Neural progenitor cell (in vitro differentiated cells): Measurements from ENCODE around the gene SH3GL1. TPM values are rescaled to one million over a fixed set of nuclear protein-coding genes. Genes with fewer than 3 reads are reported as not detected.

Source experiments
- DNase-seq: peaks from one replicate; pipeline ENCODE4 v3.0.0-alpha.2; 2016; ENCODE audit warnings: low spot score
- H2AFZ ChIP-seq: fragments of 200-600 bp; sonication (generic); replicated peaks from 2 replicates; pipeline ENCODE4 v1.6.1; 2016; ENCODE audit warnings: antibody characterized with exemption
- H3F3A ChIP-seq: fragments of 200-600 bp; sonication (generic); 2 replicates; pipeline ENCODE4 v1.6.1; 2016; ENCODE audit warnings: antibody characterized with exemption, low read depth
- H3K27ac ChIP-seq: fragments of 200-600 bp; sonication (generic); 2 replicates; pipeline ENCODE4 v1.5.1; 2016; ENCODE audit warnings: mild to moderate bottlenecking
- H3K27me3 ChIP-seq: fragments of 200-600 bp; sonication (generic); 2 replicates; pipeline ENCODE4 v1.6.1; 2016; ENCODE audit warnings: mild to moderate bottlenecking, moderate library complexity
- H3K36me3 ChIP-seq: fragments of 200-600 bp; sonication (generic); 2 replicates; pipeline ENCODE4 v1.5.1; 2016
- H3K4me1 ChIP-seq: fragments of 200-600 bp; sonication (generic); 2 replicates; pipeline ENCODE4 v1.6.1; 2016; ENCODE audit warnings: mixed run types
- H3K4me2 ChIP-seq: fragments of 200-600 bp; sonication (generic); 2 replicates; pipeline ENCODE4 v1.6.1; 2016
- H3K4me3 ChIP-seq: fragments of 200-600 bp; sonication (generic); 2 replicates; pipeline ENCODE4 v1.5.1; 2016
- H3K79me2 ChIP-seq: fragments of 200-600 bp; sonication (generic); 2 replicates; pipeline ENCODE4 v1.6.1; 2016; ENCODE audit warnings: low read depth
- H3K9ac ChIP-seq: fragments of 200-600 bp; sonication (generic); 2 replicates; pipeline ENCODE4 v1.6.1; 2016
- H3K9me3 ChIP-seq: fragments of 200-600 bp; sonication (generic); 2 replicates; pipeline ENCODE4 v1.5.1; 2016; ENCODE audit warnings: low read depth
- H4K20me1 ChIP-seq: fragments of 200-600 bp; sonication (generic); 2 replicates; pipeline ENCODE4 v1.6.1; 2016; ENCODE audit warnings: low read depth
- H3K27ac Mint-ChIP-seq: 3 replicates; pipeline ENCODE4 v1.8.0; 2021; ENCODE audit warnings: mixed read lengths
- H3K27me3 Mint-ChIP-seq: 2 replicates; pipeline ENCODE4 v1.8.0; 2022; ENCODE audit warnings: low read depth, mild to moderate bottlenecking, inconsistent platforms, moderate library complexity, mixed read lengths; ENCODE audit not compliant: insufficient read depth
- H3K36me3 Mint-ChIP-seq: 3 replicates; pipeline ENCODE4 v1.8.0; 2021; ENCODE audit warnings: mixed read lengths
- H3K4me1 Mint-ChIP-seq: 3 replicates; pipeline ENCODE4 v1.8.0; 2021; ENCODE audit warnings: mixed read lengths
- H3K4me3 Mint-ChIP-seq: 3 replicates; pipeline ENCODE4 v1.8.0; 2021; ENCODE audit warnings: mild to moderate bottlenecking, moderate library complexity, mixed read lengths
- H3K9me3 Mint-ChIP-seq: 3 replicates; pipeline ENCODE4 v1.8.0; 2020; ENCODE audit warnings: mixed read lengths
- EZH2 ChIP-seq: fragments of 200-600 bp; sonication (generic); IDR thresholded peaks from 2 replicates; pipeline ENCODE4 v1.6.1; 2017; ENCODE audit warnings: antibody characterized with exemption, mild to moderate bottlenecking, moderate library complexity
- EZH2phosphoT487 ChIP-seq: fragments of 200-600 bp; sonication (generic); IDR thresholded peaks from 2 replicates; pipeline ENCODE4 v1.6.1; 2017; ENCODE audit warnings: antibody characterized with exemption
- total RNA-seq: library from RNA; depleted of rRNA; stranded (reverse); fragments of >200 nt; gene quantifications from 2 replicates; pipeline ENCODE4 v1.2.3, GENCODE V29; 2015; ENCODE audit warnings: low replicate concordance
- TF ChIP-seq, protein P1 (sequence below): fragments of 200-600 bp; sonication (generic); IDR thresholded peaks from 2 replicates; pipeline ENCODE4 v1.5.1; 2017; ENCODE audit warnings: antibody characterized with exemption, mild to moderate bottlenecking

The SH3GL1 gene
- total RNA-seq, 1 donor from 2014 or later, result 25.3 TPM

GRCh38 chr19:4391701-4392483 lies 8.5 kb downstream of the SH3GL1 start:
- H3K36me3 Mint-ChIP-seq, result peaks cover 6% of the 10 kb centered on the region
- H3F3A ChIP-seq, result peaks cover 72% of the 10 kb centered on the region
- H3K27me3 ChIP-seq, result no peaks in the 10 kb centered on the region
- H3K4me1 Mint-ChIP-seq, result peaks cover 83% of the 10 kb centered on the region
- H3K4me3 ChIP-seq, result no peak overlapping the region
- peak overlapping the region; percentile 79 for H3K4me3 Mint-ChIP-seq
- H3K27ac Mint-ChIP-seq, result peak overlapping the region; percentile 60
- peaks cover 29% of the 10 kb centered on the region for H4K20me1 ChIP-seq
- H3K4me2 ChIP-seq, result peak overlapping the region; percentile 75
- H3K4me1 ChIP-seq, result peaks cover 81% of the 10 kb centered on the region
- TF ChIP-seq EZH2 (no peak), EZH2phosphoT487 (no peak)
- TF ChIP-seq, protein P1, sequence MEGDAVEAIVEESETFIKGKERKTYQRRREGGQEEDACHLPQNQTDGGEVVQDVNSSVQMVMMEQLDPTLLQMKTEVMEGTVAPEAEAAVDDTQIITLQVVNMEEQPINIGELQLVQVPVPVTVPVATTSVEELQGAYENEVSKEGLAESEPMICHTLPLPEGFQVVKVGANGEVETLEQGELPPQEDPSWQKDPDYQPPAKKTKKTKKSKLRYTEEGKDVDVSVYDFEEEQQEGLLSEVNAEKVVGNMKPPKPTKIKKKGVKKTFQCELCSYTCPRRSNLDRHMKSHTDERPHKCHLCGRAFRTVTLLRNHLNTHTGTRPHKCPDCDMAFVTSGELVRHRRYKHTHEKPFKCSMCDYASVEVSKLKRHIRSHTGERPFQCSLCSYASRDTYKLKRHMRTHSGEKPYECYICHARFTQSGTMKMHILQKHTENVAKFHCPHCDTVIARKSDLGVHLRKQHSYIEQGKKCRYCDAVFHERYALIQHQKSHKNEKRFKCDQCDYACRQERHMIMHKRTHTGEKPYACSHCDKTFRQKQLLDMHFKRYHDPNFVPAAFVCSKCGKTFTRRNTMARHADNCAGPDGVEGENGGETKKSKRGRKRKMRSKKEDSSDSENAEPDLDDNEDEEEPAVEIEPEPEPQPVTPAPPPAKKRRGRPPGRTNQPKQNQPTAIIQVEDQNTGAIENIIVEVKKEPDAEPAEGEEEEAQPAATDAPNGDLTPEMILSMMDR, result no peak
- H3K9me3 Mint-ChIP-seq, result no peaks in the 10 kb centered on the region
- peak overlapping the region; percentile 96 for H3K27ac ChIP-seq
- H3K27me3 Mint-ChIP-seq, result peaks cover 9% of the 10 kb centered on the region
- H2AFZ ChIP-seq, result no peak overlapping the region
- H3K9me3 ChIP-seq, result no peaks in the 10 kb centered on the region
- no peaks in the 10 kb centered on the region for H3K36me3 ChIP-seq
- H3K9ac ChIP-seq, result no peak overlapping the region
- no peak for DNase-seq
- peaks cover 90% of the 10 kb centered on the region for H3K79me2 ChIP-seq

DNA sequence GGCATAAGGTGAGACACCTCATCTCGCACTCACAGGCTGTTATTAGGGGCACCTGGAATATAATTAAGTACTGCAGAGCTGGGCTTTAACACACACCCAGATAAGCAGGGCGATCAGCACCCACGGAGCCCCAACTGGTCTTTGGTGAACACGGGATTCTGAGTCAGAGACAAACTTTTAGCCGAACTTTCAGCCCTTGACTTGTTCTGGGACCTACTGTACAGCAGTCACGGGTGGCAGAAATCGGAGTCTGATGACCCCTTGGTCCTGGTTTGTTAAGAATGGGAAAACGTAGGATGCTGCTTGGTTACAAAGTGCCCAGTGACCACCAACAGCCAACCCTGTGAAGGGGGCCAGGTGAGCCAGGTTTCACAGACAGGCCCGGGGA lies 9.0 kb downstream of the SH3GL1 start:
- peaks cover 75% of the 10 kb centered on the region for H3K4me1 ChIP-seq
- peak overlapping the region; percentile 30 for H3K4me3 ChIP-seq
- peak overlapping the region; percentile 96 for H3K27ac ChIP-seq
- H3K9me3 Mint-ChIP-seq, result no peaks in the 10 kb centered on the region
- H3K27ac Mint-ChIP-seq, result peak overlapping the region; percentile 53
- no peaks in the 10 kb centered on the region for H3K36me3 ChIP-seq
- peak overlapping the region; percentile 79 for H3K4me3 Mint-ChIP-seq
- no peak for DNase-seq
- H3K36me3 Mint-ChIP-seq, result no peaks in the 10 kb centered on the region
- H3K9me3 ChIP-seq, result no peaks in the 10 kb centered on the region
- H2AFZ ChIP-seq, result no peak overlapping the region
- peak overlapping the region; percentile 75 for H3K4me2 ChIP-seq
- peaks cover 68% of the 10 kb centered on the region for H3F3A ChIP-seq
- H3K4me1 Mint-ChIP-seq, result peaks cover 77% of the 10 kb centered on the region
- TF ChIP-seq EZH2 (no peak), EZH2phosphoT487 (no peak)
- TF ChIP-seq, protein P1, result no peak
- peaks cover 90% of the 10 kb centered on the region for H3K79me2 ChIP-seq
- no peaks in the 10 kb centered on the region for H3K27me3 ChIP-seq
- H4K20me1 ChIP-seq, result peaks cover 24% of the 10 kb centered on the region
- peaks cover 9% of the 10 kb centered on the region for H3K27me3 Mint-ChIP-seq
- H3K9ac ChIP-seq, result no peak overlapping the region

DNA sequence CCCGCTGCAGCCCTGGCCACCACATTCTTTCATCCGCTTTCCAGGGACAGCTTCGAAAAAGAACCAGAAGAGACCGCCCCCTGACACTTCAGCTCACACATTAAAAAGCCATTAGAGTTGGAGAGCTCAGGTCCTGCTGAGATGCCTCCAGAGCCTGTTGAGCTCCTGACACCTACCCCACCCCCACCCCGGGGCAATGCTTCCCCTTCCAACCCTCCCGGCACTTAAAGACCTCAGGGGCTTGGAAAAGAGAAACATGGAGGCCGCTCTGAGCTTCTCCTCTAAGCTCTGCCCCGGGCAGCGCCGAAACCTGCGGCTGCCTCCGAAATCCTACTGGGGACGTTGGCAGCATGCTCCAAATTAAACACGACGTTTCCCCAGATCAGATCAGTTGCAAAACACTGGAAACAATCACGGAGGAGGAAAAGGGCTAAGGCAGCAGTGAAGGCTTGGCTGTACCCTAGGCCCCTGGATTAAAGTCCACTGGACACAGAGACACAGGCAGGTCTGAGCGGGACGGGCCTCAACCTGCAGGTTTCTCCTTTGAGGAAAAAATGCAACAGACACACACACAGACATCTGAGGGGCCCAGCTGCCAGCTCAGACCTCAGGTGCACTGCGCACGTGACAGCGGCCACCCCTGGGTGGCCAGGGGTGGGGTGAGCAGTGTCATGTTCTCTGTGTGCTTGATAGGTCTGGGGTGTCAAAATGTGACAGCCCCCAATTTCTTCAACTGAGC lies 9.6 kb downstream of the SH3GL1 start:
- Mint-ChIP-seq H3K36me3 (no peaks in the 10 kb centered on the region), H3K9me3 (no peaks in the 10 kb centered on the region), H3K27ac (peak overlapping the region; percentile 81), H3K27me3 (peaks cover 12% of the 10 kb centered on the region), H3K4me1 (peaks cover 81% of the 10 kb centered on the region), H3K4me3 (peak overlapping the region; percentile 79)
- Histone ChIP-seq H3F3A (peaks cover 68% of the 10 kb centered on the region), H3K9me3 (no peaks in the 10 kb centered on the region), H3K36me3 (no peaks in the 10 kb centered on the region), H3K79me2 (peaks cover 90% of the 10 kb centered on the region), H3K27ac (peak overlapping the region; percentile 96), H3K27me3 (no peaks in the 10 kb centered on the region), H3K4me1 (peaks cover 72% of the 10 kb centered on the region), H2AFZ (no peak overlapping the region), H3K4me2 (peak overlapping the region; percentile 75), H4K20me1 (peaks cover 29% of the 10 kb centered on the region), H3K4me3 (peak overlapping the region; percentile 30), H3K9ac (no peak overlapping the region)
- DNase-seq, result peak; percentile 87
- TF ChIP-seq, protein P1, result no peak
- TF ChIP-seq EZH2 (no peak), EZH2phosphoT487 (no peak)
